HepG2 (cell line): ENCODE measurements around the gene RAD21L1.

Experiments
- EP300 ChIP-seq, 3 experiments: sonication (generic) in 1 of 3; formaldehyde crosslinking in 1 of 3; IDR thresholded peaks; 2 replicates each; pipeline versions ENCODE4 v1.5.1 to v1.6.1; 2011 to 2020; ENCODE audit warnings: low read depth in 2 of 3, low read length in 2 of 3, borderline replicate concordance in 1 of 3, improper control_type of control experiment in 1 of 3, mild to moderate bottlenecking in 1 of 3, missing genetic modification reagents in 1 of 3, moderate library complexity in 1 of 3
- JUND ChIP-seq: sonication (generic); formaldehyde crosslinking; IDR thresholded peaks from 2 replicates; pipeline ENCODE4 v1.8.0; 2022; ENCODE audit warnings: mild to moderate bottlenecking, missing genetic modification reagents
- KLF9 ChIP-seq: IDR thresholded peaks from 2 replicates; pipeline ENCODE4 v1.6.1; 2016; ENCODE audit warnings: low read depth
- LRRFIP1 ChIP-seq: sonication (generic); formaldehyde crosslinking; conservative IDR thresholded peaks from 2 replicates; pipeline ENCODE4 v1.4.0; 2020; ENCODE audit warnings: missing genetic modification reagents
- MAFK ChIP-seq, 2 experiments: IDR thresholded peaks in 1 of 2; conservative IDR thresholded peaks in 1 of 2; 2 replicates each; pipeline ENCODE4 v1.6.1; 2011; ENCODE audit warnings: improper control_type of control experiment in 2 of 2, low read length in 2 of 2
- POLR2A ChIP-seq, 2 experiments: IDR thresholded peaks; 2 replicates each; pipeline ENCODE4 v1.6.1; 2011; ENCODE audit warnings: low read depth in 2 of 2, low read length in 2 of 2, mild to moderate bottlenecking in 1 of 2, moderate library complexity in 1 of 2; ENCODE audit not compliant: insufficient read depth in 1 of 2
- SIN3A ChIP-seq: IDR thresholded peaks from 2 replicates; pipeline ENCODE4 v1.6.1; 2011; ENCODE audit warnings: low read depth, mild to moderate bottlenecking, control low read depth, low read length, borderline replicate concordance
- TAF15 ChIP-seq: fragments of 200-400 bp; formaldehyde crosslinking; IDR thresholded peaks from one replicate; pipeline ENCODE4 v1.6.1; 2018; ENCODE audit warnings: mild to moderate bottlenecking, low read depth, low read length; ENCODE audit not compliant: poor library complexity, severe bottlenecking
- ZNF441 ChIP-seq: sonication (generic); formaldehyde crosslinking; IDR thresholded peaks from 2 replicates; pipeline ENCODE4 v1.7.0; 2021; ENCODE audit warnings: missing genetic modification reagents, borderline replicate concordance
- TF ChIP-seq, protein P1 (sequence below): sonication (generic); formaldehyde crosslinking; IDR thresholded peaks from one replicate; pipeline ENCODE4 v1.5.1; 2020; ENCODE audit warnings: mild to moderate bottlenecking, missing genetic modification reagents; ENCODE audit errors: not compliant biosample characterization

DNA sequence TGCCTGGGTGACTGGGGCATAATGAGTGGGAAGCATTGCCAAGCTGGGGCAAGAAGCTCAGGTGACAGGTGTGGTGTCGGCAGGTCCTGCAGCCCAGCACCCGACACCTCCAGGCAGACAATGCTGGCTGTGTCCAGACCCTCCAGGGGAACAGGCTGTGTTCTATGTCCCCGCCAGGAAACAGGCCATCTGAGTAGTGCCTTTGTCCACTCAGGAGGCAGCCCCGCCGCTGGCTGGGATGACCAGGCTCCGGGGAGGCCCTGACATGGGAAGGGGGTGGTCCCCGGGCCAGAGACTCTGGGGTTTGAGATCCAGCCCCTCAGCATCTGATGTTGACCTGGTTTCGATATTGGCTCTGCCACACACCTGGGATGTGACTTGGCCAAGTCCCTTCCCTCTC is 68.7 kb downstream of the RAD21L1 start:
- TF ChIP-seq KLF9 (CRISPR knock-in tag) (no peak), TAF15 (no peak), EP300 (IDR thresholded peaks at IDR 0.05; ENCODE audit: low read depth in 2 of 2, low read length in 2 of 2) (no peak), EP300 (CRISPR knock-in tag; IDR thresholded peaks at IDR 0.05; ENCODE audit: borderline replicate concordance) (no peak), POLR2A (IDR thresholded peaks at IDR 0.05; ENCODE audit: insufficient read depth in 1 of 2, low read depth in 2 of 2, low read length in 2 of 2) (no peak), MAFK (conservative IDR thresholded peaks at IDR 0.05 in 1 of 2, IDR thresholded peaks at IDR 0.05 in 1 of 2; ENCODE audit: low read length in 2 of 2) (no peak), SIN3A (no peak), LRRFIP1 (CRISPR knock-in tag) (no peak), ZNF441 (CRISPR knock-in tag) (no peak), JUND (CRISPR knock-in tag) (no peak)
- TF ChIP-seq, protein P1, sequence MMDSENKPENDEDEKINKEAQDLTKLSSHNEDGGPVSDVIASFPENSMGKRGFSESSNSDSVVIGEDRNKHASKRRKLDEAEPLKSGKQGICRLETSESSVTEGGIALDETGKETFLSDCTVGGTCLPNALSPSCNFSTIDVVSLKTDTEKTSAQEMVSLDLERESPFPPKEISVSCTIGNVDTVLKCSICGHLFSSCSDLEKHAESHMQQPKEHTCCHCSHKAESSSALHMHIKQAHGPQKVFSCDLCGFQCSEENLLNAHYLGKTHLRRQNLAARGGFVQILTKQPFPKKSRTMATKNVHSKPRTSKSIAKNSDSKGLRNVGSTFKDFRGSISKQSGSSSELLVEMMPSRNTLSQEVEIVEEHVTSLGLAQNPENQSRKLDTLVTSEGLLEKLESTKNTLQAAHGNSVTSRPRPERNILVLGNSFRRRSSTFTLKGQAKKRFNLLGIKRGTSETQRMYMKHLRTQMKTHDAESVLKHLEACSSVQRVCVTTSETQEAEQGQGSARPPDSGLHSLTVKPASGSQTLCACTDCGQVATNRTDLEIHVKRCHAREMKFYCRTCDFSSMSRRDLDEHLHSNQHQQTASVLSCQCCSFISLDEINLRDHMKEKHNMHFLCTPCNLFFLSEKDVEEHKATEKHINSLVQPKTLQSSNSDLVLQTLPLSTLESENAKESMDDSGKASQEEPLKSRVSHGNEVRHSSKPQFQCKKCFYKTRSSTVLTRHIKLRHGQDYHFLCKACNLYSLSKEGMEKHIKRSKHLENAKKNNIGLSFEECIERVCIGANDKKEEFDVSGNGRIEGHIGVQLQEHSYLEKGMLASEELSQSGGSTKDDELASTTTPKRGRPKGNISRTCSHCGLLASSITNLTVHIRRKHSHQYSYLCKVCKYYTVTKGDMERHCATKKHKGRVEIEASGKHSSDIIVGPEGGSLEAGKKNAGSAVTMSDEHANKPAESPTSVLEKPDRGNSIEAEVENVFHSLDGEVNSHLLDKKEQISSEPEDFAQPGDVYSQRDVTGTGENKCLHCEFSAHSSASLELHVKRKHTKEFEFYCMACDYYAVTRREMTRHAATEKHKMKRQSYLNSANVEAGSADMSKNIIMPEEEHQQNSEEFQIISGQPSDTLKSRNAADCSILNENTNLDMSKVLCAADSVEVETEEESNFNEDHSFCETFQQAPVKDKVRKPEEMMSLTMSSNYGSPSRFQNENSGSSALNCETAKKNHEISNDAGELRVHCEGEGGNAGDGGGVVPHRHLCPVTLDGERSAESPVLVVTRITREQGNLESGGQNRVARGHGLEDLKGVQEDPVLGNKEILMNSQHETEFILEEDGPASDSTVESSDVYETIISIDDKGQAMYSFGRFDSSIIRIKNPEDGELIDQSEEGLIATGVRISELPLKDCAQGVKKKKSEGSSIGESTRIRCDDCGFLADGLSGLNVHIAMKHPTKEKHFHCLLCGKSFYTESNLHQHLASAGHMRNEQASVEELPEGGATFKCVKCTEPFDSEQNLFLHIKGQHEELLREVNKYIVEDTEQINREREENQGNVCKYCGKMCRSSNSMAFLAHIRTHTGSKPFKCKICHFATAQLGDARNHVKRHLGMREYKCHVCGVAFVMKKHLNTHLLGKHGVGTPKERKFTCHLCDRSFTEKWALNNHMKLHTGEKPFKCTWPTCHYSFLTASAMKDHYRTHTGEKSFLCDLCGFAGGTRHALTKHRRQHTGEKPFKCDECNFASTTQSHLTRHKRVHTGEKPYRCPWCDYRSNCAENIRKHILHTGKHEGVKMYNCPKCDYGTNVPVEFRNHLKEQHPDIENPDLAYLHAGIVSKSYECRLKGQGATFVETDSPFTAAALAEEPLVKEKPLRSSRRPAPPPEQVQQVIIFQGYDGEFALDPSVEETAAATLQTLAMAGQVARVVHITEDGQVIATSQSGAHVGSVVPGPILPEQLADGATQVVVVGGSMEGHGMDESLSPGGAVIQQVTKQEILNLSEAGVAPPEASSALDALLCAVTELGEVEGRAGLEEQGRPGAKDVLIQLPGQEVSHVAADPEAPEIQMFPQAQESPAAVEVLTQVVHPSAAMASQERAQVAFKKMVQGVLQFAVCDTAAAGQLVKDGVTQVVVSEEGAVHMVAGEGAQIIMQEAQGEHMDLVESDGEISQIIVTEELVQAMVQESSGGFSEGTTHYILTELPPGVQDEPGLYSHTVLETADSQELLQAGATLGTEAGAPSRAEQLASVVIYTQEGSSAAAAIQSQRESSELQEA (CRISPR knock-in tag): no peak
